Measurements from ENCODE around the gene LRP6.
"Not testable (repeated sequence)": the region's sequence is repeated elsewhere in the genome, so short reads cannot be mapped to it uniquely, and the experiment has no call there.

The LRP6 gene

GRCh38 chr12:12266873-12267741, at the start of gene LRP6:
Gene LRP6 (minus strand): TSS chr12:12267044. CDS start chr12:12266735, 309 bp downstream.
- DNase-seq (ENCODE audit: low spot score) = peak; percentile 48

- DNase-seq (ENCODE audit: low spot score) = no peak
Observed at GRCh38 chr12:12315838-12316237, 49.0 kb upstream of the LRP6 start.

GRCh38 chr12:12310695-12311094, 43.9 kb upstream of the LRP6 start:
- not testable (repeated sequence) for DNase-seq (ENCODE audit: low spot score)

GRCh38 chr12:12305568-12306300, 38.9 kb upstream of the LRP6 start:
- DNase-seq (ENCODE audit: low spot score) = no peak

- DNase-seq (ENCODE audit: low spot score) = no peak
Observed at GRCh38 chr12:12302976-12303375, 36.1 kb upstream of the LRP6 start.

- no peak for DNase-seq (ENCODE audit: low spot score)
Observed at GRCh38 chr12:12301122-12301521, 34.3 kb upstream of the LRP6 start.

- DNase-seq (ENCODE audit: low spot score) = no peak
Observed at GRCh38 chr12:12297201-12297830, 30.5 kb upstream of the LRP6 start.

- no peak for DNase-seq (ENCODE audit: low spot score)
Observed at GRCh38 chr12:12294215-12295005, 27.6 kb upstream of the LRP6 start.

GRCh38 chr12:12290206-12290605, 23.4 kb upstream of the LRP6 start:
- DNase-seq (ENCODE audit: low spot score) = no peak

GRCh38 chr12:12286441-12286840, 19.6 kb upstream of the LRP6 start:
- no peak for DNase-seq (ENCODE audit: low spot score)

GRCh38 chr12:12282761-12283425, 16.0 kb upstream of the LRP6 start:
- DNase-seq (ENCODE audit: low spot score) = no peak

GRCh38 chr12:12282202-12282601, 15.4 kb upstream of the LRP6 start:
- no peak for DNase-seq (ENCODE audit: low spot score)

GRCh38 chr12:12281134-12281533, 14.3 kb upstream of the LRP6 start:
- DNase-seq (ENCODE audit: low spot score) = no peak

- DNase-seq (ENCODE audit: low spot score) = no peak
Observed at GRCh38 chr12:12278899-12279298, 12.1 kb upstream of the LRP6 start.

- DNase-seq (ENCODE audit: low spot score) = no peak
Observed at GRCh38 chr12:12275874-12276273, 9.0 kb upstream of the LRP6 start.

GRCh38 chr12:12273291-12273957, 6.6 kb upstream of the LRP6 start:
- DNase-seq (ENCODE audit: low spot score) = no peak

GRCh38 chr12:12272869-12273268, 6.0 kb upstream of the LRP6 start:
- no peak for DNase-seq (ENCODE audit: low spot score)

- no peak for DNase-seq (ENCODE audit: low spot score)
Observed at GRCh38 chr12:12270226-12270625, 3.4 kb upstream of the LRP6 start.

GRCh38 chr12:12267742-12268200, 927 bp upstream of the LRP6 start:
- DNase-seq (ENCODE audit: low spot score) = no peak

- DNase-seq (ENCODE audit: low spot score) = no peak
Observed at GRCh38 chr12:12266389-12266872, 413 bp downstream of the LRP6 start.

All from hematopoietic multipotent progenitor cell treated with erythropoietin and hydrocortisone succinate and interleukin-3 and kit ligand, for 17 days (in vitro differentiated cells).